H1 (cell line): ENCODE measurements around the gene HABP2. TPM values are rescaled to one million over a fixed set of nuclear protein-coding genes. Genes with fewer than 3 reads are reported as not detected.

Experiments
- CTCF ChIA-PET: fragments of 300-600 bp; sonication (Branson Sonifier 250); formaldehyde crosslinking; loops from one replicate; lab custom pipeline; 2021; ENCODE audit not compliant: partially characterized antibody; lab: Charles Lee
- POLR2A ChIA-PET: fragments of 300-600 bp; sonication (Branson Sonifier 250); formaldehyde crosslinking; loops from one replicate; lab custom pipeline; 2021; ENCODE audit warnings: inconsistent platforms; ENCODE audit not compliant: partially characterized antibody; lab: Charles Lee
- DNase-seq, 2 experiments: peaks; one replicate each; pipeline versions ENCODE4 v3.0.0 to v3.0.0-alpha.2; 2010 to 2022; ENCODE audit warnings: low spot score in 2 of 2, low read depth in 1 of 2, mixed read lengths in 1 of 2
- FAIRE-seq: peaks from 2 replicates; lab custom pipeline; 2011; peaks lifted over from hg19 to GRCh38; lab: Jason Lieb, UNC
- H2AFZ ChIP-seq: 2 replicates; pipeline ENCODE4 v1.8.1; 2012; ENCODE audit warnings: low read length, inconsistent platforms
- H2AK5ac ChIP-seq: 2 replicates; pipeline ENCODE4 v1.6.1; 2013; ENCODE audit warnings: low read depth, low read length
- H2BK120ac ChIP-seq: replicated peaks from 2 replicates; pipeline ENCODE3; 2013; ENCODE audit warnings: low read depth, low read length, inconsistent platforms
- H2BK12ac ChIP-seq: 2 replicates; pipeline ENCODE4 v1.6.1; 2013; ENCODE audit warnings: low read depth, low read length
- H2BK15ac ChIP-seq: 2 replicates; pipeline ENCODE4 v1.6.1; 2013; ENCODE audit warnings: low read length
- H2BK20ac ChIP-seq: 2 replicates; pipeline ENCODE4 v1.6.1; 2013; ENCODE audit warnings: low read length
- H2BK5ac ChIP-seq: 2 replicates; pipeline ENCODE4 v1.6.1; 2013; ENCODE audit warnings: low read depth, low read length
- H3K14ac ChIP-seq: 2 replicates; pipeline ENCODE4 v1.6.1; 2013; ENCODE audit warnings: inconsistent platforms; ENCODE audit not compliant: insufficient read length
- H3K18ac ChIP-seq: 2 replicates; pipeline ENCODE4 v1.6.1; 2013; ENCODE audit warnings: low read length; ENCODE audit errors: extremely low read depth
- H3K23ac ChIP-seq: 2 replicates; pipeline ENCODE4 v1.6.1; 2013; ENCODE audit warnings: inconsistent platforms; ENCODE audit not compliant: insufficient read length
- H3K23me2 ChIP-seq: 2 replicates; pipeline ENCODE4 v1.6.1; 2013; ENCODE audit warnings: low read depth, low read length
- H3K27ac ChIP-seq: 2 replicates; pipeline ENCODE4 v1.6.1; 2011; ENCODE audit warnings: low read depth, low read length, inconsistent platforms
- H3K27me3 ChIP-seq, 4 experiments: replicated peaks in 1 of 4; 1 replicate in 1 of 4; 2 replicates in 3 of 4; pipeline versions ENCODE4 v1.6.1 to v1.8.1; 2011 to 2013; ENCODE audit warnings: low read length in 3 of 4, mild to moderate bottlenecking in 3 of 4, inconsistent platforms in 2 of 4, mixed read lengths in 2 of 4, moderate library complexity in 1 of 4; ENCODE audit not compliant: control insufficient read depth in 3 of 4, insufficient read depth in 3 of 4; ENCODE audit errors: extremely low read depth in 1 of 4
- H3K36me3 ChIP-seq, 4 experiments: 2 replicates each; pipeline versions ENCODE4 v1.6.1 to v1.8.1; 2011 to 2013; ENCODE audit warnings: mild to moderate bottlenecking in 4 of 4, low read length in 3 of 4, moderate library complexity in 2 of 4, control low read depth in 1 of 4, inconsistent platforms in 1 of 4; ENCODE audit not compliant: insufficient read depth in 4 of 4, control insufficient read depth in 2 of 4
- H3K4ac ChIP-seq: replicated peaks from 2 replicates; pipeline ENCODE3; 2013; ENCODE audit warnings: low read length, low read depth, mixed read lengths, inconsistent platforms; ENCODE audit not compliant: insufficient read length
- H3K4me1 ChIP-seq, 4 experiments: replicated peaks in 1 of 4; 1 replicate in 1 of 4; 2 replicates in 3 of 4; pipeline versions ENCODE4 v1.6.1 to v1.8.1; 2011 to 2013; ENCODE audit warnings: low read length in 3 of 4, inconsistent platforms in 2 of 4, mixed read lengths in 1 of 4; ENCODE audit not compliant: insufficient read depth in 4 of 4, control insufficient read depth in 3 of 4
- H3K4me2 ChIP-seq, 2 experiments: 2 replicates each; pipeline versions ENCODE4 v1.6.1 to v1.8.1; 2011 to 2013; ENCODE audit warnings: low read depth in 2 of 2, low read length in 2 of 2, control low read depth in 1 of 2, inconsistent platforms in 1 of 2, mild to moderate bottlenecking in 1 of 2; ENCODE audit not compliant: insufficient read depth in 1 of 2
- H3K4me3 ChIP-seq, 4 experiments: fragments of 200-600, 300-600 bp in 1 of 4; sonication (generic), shearing (Covaris generic), sonication (Bioruptor Twin) in 1 of 4; 2 replicates each; pipeline versions ENCODE4 v1.5.1 to v1.8.1; 2011 to 2016; ENCODE audit warnings: low read length in 4 of 4, low read depth in 3 of 4, control low read depth in 2 of 4, inconsistent platforms in 2 of 4, mild to moderate bottlenecking in 2 of 4, mixed read lengths in 1 of 4, moderate library complexity in 1 of 4; ENCODE audit not compliant: insufficient read depth in 2 of 4; ENCODE audit errors: extremely low read depth in 1 of 4
- H3K56ac ChIP-seq: replicated peaks from 2 replicates; pipeline ENCODE3; 2013; ENCODE audit warnings: low read depth, mild to moderate bottlenecking, mixed read lengths, low read length, inconsistent platforms; ENCODE audit not compliant: insufficient read length
- H3K79me1 ChIP-seq: 2 replicates; pipeline ENCODE4 v1.6.1; 2013; ENCODE audit warnings: low read depth, low read length, control low read depth
- H3K79me2 ChIP-seq, 2 experiments: 2 replicates each; pipeline versions ENCODE4 v1.6.1 to v1.8.1; 2012 to 2013; ENCODE audit warnings: low read length in 2 of 2, mild to moderate bottlenecking in 2 of 2, inconsistent platforms in 1 of 2; ENCODE audit not compliant: insufficient read depth in 2 of 2, control insufficient read depth in 1 of 2
- H3K9ac ChIP-seq, 4 experiments: replicated peaks in 1 of 4; 1 replicate in 1 of 4; 2 replicates in 3 of 4; pipeline versions ENCODE4 v1.6.1 to v1.8.1; 2011 to 2013; ENCODE audit warnings: low read depth in 3 of 4, low read length in 3 of 4, control low read depth in 2 of 4, mild to moderate bottlenecking in 2 of 4, moderate library complexity in 2 of 4, inconsistent platforms in 1 of 4; ENCODE audit errors: extremely low read depth in 1 of 4
- H3K9me3 ChIP-seq, 2 experiments: 2 replicates each; pipeline versions ENCODE4 v1.6.1 to v1.8.1; 2012 to 2013; ENCODE audit warnings: mild to moderate bottlenecking in 2 of 2, moderate library complexity in 2 of 2, control low read depth in 1 of 2, inconsistent platforms in 1 of 2, low read depth in 1 of 2, low read length in 1 of 2, mixed read lengths in 1 of 2; ENCODE audit not compliant: insufficient read depth in 2 of 2
- H4K20me1 ChIP-seq, 2 experiments: replicated peaks in 1 of 2; 2 replicates each; pipeline versions ENCODE3 to v1.8.1; 2011 to 2013; ENCODE audit warnings: inconsistent platforms in 2 of 2, low read length in 2 of 2, mild to moderate bottlenecking in 1 of 2; ENCODE audit not compliant: insufficient read depth in 2 of 2, control insufficient read depth in 1 of 2
- H4K5ac ChIP-seq: 2 replicates; pipeline ENCODE4 v1.6.1; 2013; ENCODE audit warnings: low read length, low read depth, mixed read lengths, inconsistent platforms; ENCODE audit not compliant: insufficient read length
- H4K8ac ChIP-seq: 2 replicates; pipeline ENCODE4 v1.8.0; 2013; ENCODE audit warnings: mild to moderate bottlenecking, moderate library complexity, low read length, inconsistent platforms; ENCODE audit not compliant: insufficient read depth; ENCODE audit errors: extremely low read depth
- H4K91ac ChIP-seq: replicated peaks from 2 replicates; pipeline ENCODE3; 2013; ENCODE audit warnings: low read length, mixed read lengths, inconsistent platforms; ENCODE audit not compliant: insufficient read length
- ASH2L ChIP-seq: fragments of 200-600, 300-600 bp; sonication (generic); IDR thresholded peaks from one replicate; pipeline ENCODE4 v1.7.1; 2017; ENCODE audit warnings: low read length
- BCL11A ChIP-seq, 2 experiments: IDR thresholded peaks; one replicate each; pipeline ENCODE4 v1.6.1; 2011; ENCODE audit warnings: low read depth in 2 of 2, low read length in 2 of 2, mild to moderate bottlenecking in 2 of 2
- CEBPB ChIP-seq: IDR thresholded peaks from 2 replicates; pipeline ENCODE4 v1.6.1; 2012; ENCODE audit warnings: low read depth, low read length
- CREB1 ChIP-seq: IDR thresholded peaks from 2 replicates; pipeline ENCODE4 v1.6.1; 2012; ENCODE audit warnings: inconsistent platforms
- KDM4A ChIP-seq: IDR thresholded peaks from one replicate; pipeline ENCODE4 v1.7.1; 2012; ENCODE audit warnings: low read depth, mild to moderate bottlenecking, moderate library complexity, low read length, inconsistent platforms; ENCODE audit not compliant: severe bottlenecking
- MAFK ChIP-seq: IDR thresholded peaks from 2 replicates; pipeline ENCODE4 v1.6.1; 2012; ENCODE audit warnings: low read depth, mild to moderate bottlenecking, improper control_type of control experiment, low read length
- POU5F1 ChIP-seq: IDR thresholded peaks from 2 replicates; pipeline ENCODE4 v1.6.1; 2011; ENCODE audit warnings: low read depth, mild to moderate bottlenecking, low read length, moderate library complexity
- RXRA ChIP-seq: IDR thresholded peaks from 2 replicates; pipeline ENCODE4 v1.6.1; 2011; ENCODE audit warnings: low read depth, mild to moderate bottlenecking, low read length, moderate library complexity; ENCODE audit not compliant: insufficient read depth
- WGBS, 2 experiments: shearing (Covaris generic) in 1 of 2; methylation state at CpG; one replicate each; pipeline versions ENCODE4 v1.1.6 to v1.1.7; 2013 to 2015; ENCODE audit warnings: low lambda C conversion rate in 2 of 2, mixed read lengths in 2 of 2, inconsistent platforms in 1 of 2, low coverage in 1 of 2, missing lambda C conversion rate in 1 of 2; ENCODE audit not compliant: insufficient replicate concordance in 2 of 2, insufficient coverage in 1 of 2, insufficient read length in 1 of 2; ENCODE audit errors: extremely low coverage in 1 of 2, missing lambda C conversion rate in 1 of 2; 5-methylcytosine and 5-hydroxymethylcytosine counted together
- polyA plus RNA-seq, 7 experiments: library from polyadenylated mRNA; depleted of rRNA in 3 of 7; stranded (reverse) in 5 of 7; unstranded in 2 of 7; fragments of >200 nt in 5 of 7; fragments of 200-250 nt in 2 of 7; gene quantifications; 1 replicate in 5 of 7; 2 replicates in 1 of 7; 4 replicates in 1 of 7; pipeline versions ENCODE4 v1.2.1 to v1.2.3, GENCODE V29; 2011 to 2013; ENCODE audit warnings: missing spikeins in 2 of 7, mixed read lengths in 2 of 7
- total RNA-seq: library from RNA; stranded (reverse); fragmentation: NEBNext Ultra II Directional; extraction: Animal tissue kit (Norgen Biotek cat#: 25700); gene quantifications from 2 replicates; pipeline ENCODE4 v1.2.1, GENCODE V29; 2021

Gene HABP2
- total and polyA plus RNA-seq, 2 of the 8 experiments (the other 6 are each of a cell fraction or from before 2014, with no cell fraction given), result not detected

DNA sequence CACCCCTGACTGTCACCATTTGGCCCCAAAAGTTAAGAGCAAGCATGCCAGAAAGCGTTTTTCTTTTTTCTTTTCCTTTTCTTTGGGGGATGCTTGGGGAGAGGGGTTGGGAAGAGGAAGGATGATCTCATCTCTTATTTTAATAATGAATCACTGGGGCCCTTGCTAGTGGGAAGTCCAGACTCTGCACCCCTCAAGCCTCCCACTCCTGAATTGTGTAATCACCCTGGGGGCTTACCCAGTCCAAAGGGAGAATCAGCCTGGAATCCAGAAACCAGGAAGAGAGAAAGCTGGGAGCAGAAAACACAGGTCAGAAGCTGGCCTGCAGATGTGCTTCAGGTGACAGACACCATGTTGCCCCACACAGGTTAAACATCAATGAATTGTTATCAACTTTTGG is 14.7 kb upstream of the HABP2 start:
- no peaks in the 10 kb centered on the region for H3K79me1 ChIP-seq
- no peak overlapping the region for H2BK12ac ChIP-seq
- no peak overlapping the region for H2BK5ac ChIP-seq
- H3K56ac ChIP-seq, result no peak overlapping the region
- H3K27me3 ChIP-seq, result no peaks in the 10 kb centered on the region
- no peaks in the 10 kb centered on the region for H3K9me3 ChIP-seq
- no peak overlapping the region for H4K91ac ChIP-seq
- H2BK20ac ChIP-seq, result no peak overlapping the region
- H3K79me2 ChIP-seq, result no peaks in the 10 kb centered on the region
- TF ChIP-seq RXRA (no peak), MAFK (no peak), POU5F1 (no peak), CEBPB (no peak), CREB1 (no peak), ASH2L (no peak), BCL11A (IDR thresholded peaks at IDR 0.05; ENCODE audit: low read depth in 2 of 2, low read length in 2 of 2) (no peak), KDM4A (no peak)
- TF ChIP-seq, all 59 proteins: peak for 0
- no peak overlapping the region for H3K4ac ChIP-seq
- H4K20me1 ChIP-seq, result peaks cover 0 to 3% of the 10 kb centered on the region in 2 experiments
- H3K27ac ChIP-seq, result no peak overlapping the region
- H3K36me3 ChIP-seq, result no peaks in the 10 kb centered on the region
- H4K5ac ChIP-seq, result no peak overlapping the region
- H2BK15ac ChIP-seq, result no peak overlapping the region
- H3K14ac ChIP-seq, result no peak overlapping the region
- no peaks in the 10 kb centered on the region for H3K4me1 ChIP-seq
- CTCF ChIA-PET, result interaction anchor here (1.0 to 1.1 kb wide), 4 partner anchors 17 to 34 kb away, joined by 3 to 5 read pairs (median 4); no protein-coding TSS in a partner anchor
- no peak overlapping the region for H3K9ac ChIP-seq
- H3K4me3 ChIP-seq, result no peak overlapping the region
- 80% methylated on average over 1 of the region's 1 CpG; no CpG with 5 or more reads in 1 of the 2 experiments for WGBS, 2 experiments
- H2AK5ac ChIP-seq, result no peak overlapping the region
- no peaks in the 10 kb centered on the region; the same call in 1 of the 2 replicates for H3K23me2 ChIP-seq
- H3K18ac ChIP-seq, result no peak overlapping the region
- FAIRE-seq (no peak), DNase-seq (no peak)
- H2BK120ac ChIP-seq, result no peak overlapping the region
- H4K8ac ChIP-seq, result no peak overlapping the region
- H3K4me2 ChIP-seq, result no peak overlapping the region
- no peak overlapping the region for H2AFZ ChIP-seq
- H3K23ac ChIP-seq, result no peak overlapping the region
- POLR2A ChIA-PET, result no interaction called here
